Caco-2 (cell line): ENCODE data around the gene PACSIN2. TPM values are rescaled to one million over a fixed set of nuclear protein-coding genes. Genes with fewer than 3 reads are reported as not detected.
A peak's percentile ranks its signal among the peaks of the same experiment; 100 is the strongest.

Experiments
- BruUV-seq: library from RNA; stranded (reverse); fragments of 400-500 nt; replicated peaks from 2 replicates; lab custom pipeline; 2021; lab: Mats Ljungman, UMichigan
- CTCF ChIA-PET: fragments of 300-600 bp; sonication (Branson Sonifier 250); formaldehyde crosslinking; loops from one replicate; lab custom pipeline; 2022; ENCODE audit warnings: antibody characterized with exemption; lab: Charles Lee
- POLR2A ChIA-PET: fragments of 300-600 bp; sonication (Branson Sonifier 250); formaldehyde crosslinking; loops from one replicate; lab custom pipeline; 2022; ENCODE audit warnings: antibody characterized with exemption; lab: Charles Lee
- DNase-seq, 2 experiments: peaks; one replicate each; pipeline versions ENCODE4 v3.0.0 to v3.0.0-alpha.2; 2020 to 2022
- H3K27me3 ChIP-seq: replicated peaks from 2 replicates; pipeline ENCODE4 v1.6.0; 2011; ENCODE audit warnings: low read length; ENCODE audit not compliant: control insufficient read depth, insufficient read depth
- H3K36me3 ChIP-seq: 2 replicates; pipeline ENCODE4 v1.5.1; 2011; ENCODE audit warnings: low read length; ENCODE audit not compliant: control insufficient read depth, insufficient read depth
- H3K4me1 ChIP-seq: fragments of 250-450 bp; sonication (Bioruptor Pico); 2 replicates; pipeline ENCODE4 v1.5.1; 2020; ENCODE audit warnings: mild to moderate bottlenecking
- H3K4me3 ChIP-seq: 2 replicates; pipeline ENCODE4 v1.5.1; 2011; ENCODE audit warnings: low read depth, mild to moderate bottlenecking, control low read depth, low read length
- H3K9me3 ChIP-seq: fragments of 250-450 bp; sonication (Bioruptor Pico); 2 replicates; pipeline ENCODE4 v1.5.1; 2020; ENCODE audit warnings: mild to moderate bottlenecking, moderate library complexity
- H3K27ac Mint-ChIP-seq: one replicate; pipeline ENCODE4 v1.8.0; 2022; ENCODE audit warnings: mixed read lengths; ENCODE audit not compliant: unreplicated experiment
- H3K27me3 Mint-ChIP-seq: one replicate; pipeline ENCODE4 v1.8.0; 2022; ENCODE audit warnings: mixed read lengths; ENCODE audit not compliant: insufficient read depth, unreplicated experiment
- H3K36me3 Mint-ChIP-seq: one replicate; pipeline ENCODE4 v1.8.0; 2022; ENCODE audit warnings: mild to moderate bottlenecking, mixed read lengths; ENCODE audit not compliant: insufficient read depth, unreplicated experiment
- H3K4me1 Mint-ChIP-seq: one replicate; pipeline ENCODE4 v1.8.0; 2022; ENCODE audit warnings: low read depth, mixed read lengths; ENCODE audit not compliant: unreplicated experiment
- H3K4me3 Mint-ChIP-seq: one replicate; pipeline ENCODE4 v1.8.0; 2022; ENCODE audit warnings: mild to moderate bottlenecking, moderate library complexity, mixed read lengths; ENCODE audit not compliant: unreplicated experiment
- H3K9me3 Mint-ChIP-seq: one replicate; pipeline ENCODE4 v1.8.0; 2022; ENCODE audit warnings: mixed read lengths; ENCODE audit not compliant: unreplicated experiment
- CTCF ChIP-seq, 2 experiments: fragments of 200-600 bp in 1 of 2; IDR thresholded peaks; 1 replicate in 1 of 2; 2 replicates in 1 of 2; pipeline versions ENCODE4 v1.5.1 to v1.8.0; 2011 to 2022; ENCODE audit warnings: antibody characterized with exemption in 1 of 2, control low read depth in 1 of 2, inconsistent platforms in 1 of 2, low read depth in 1 of 2, low read length in 1 of 2, mild to moderate bottlenecking in 1 of 2, moderate library complexity in 1 of 2; ENCODE audit not compliant: insufficient read depth in 1 of 2, severe bottlenecking in 1 of 2, unreplicated experiment in 1 of 2
- intact Hi-C: fragments of 100-400 bp; cut with micrococcal nuclease; formaldehyde crosslinking; loops from one replicate; pipeline ENCODE4 v1.10.0; 2022; ENCODE audit not compliant: unreplicated experiment
- total RNA-seq: library from RNA; stranded (reverse); gene quantifications from 2 replicates; pipeline ENCODE4 v1.2.3, GENCODE V29; 2022

Gene PACSIN2
- total RNA-seq, 1 experiment from 2014 or later = 122 TPM

- Mint-ChIP-seq H3K4me1 (peaks cover 29% of the 10 kb centered on the region), H3K4me3 (no peak overlapping the region), H3K27me3 (no peaks in the 10 kb centered on the region), H3K9me3 (no peaks in the 10 kb centered on the region), H3K36me3 (peaks cover 79% of the 10 kb centered on the region), H3K27ac (no peak overlapping the region)
- H3K36me3 ChIP-seq = no peaks in the 10 kb centered on the region
- TF ChIP-seq CTCF (IDR thresholded peaks at IDR 0.05; ENCODE audit: insufficient read depth in 1 of 2, low read depth in 1 of 2, low read length in 1 of 2, severe bottlenecking in 1 of 2, unreplicated experiment in 1 of 2) = no peak
- intact Hi-C loops = no loop called here
- no peaks in the 10 kb centered on the region for H3K27me3 ChIP-seq
- BruUV-seq = no TSS peak
- H3K4me1 ChIP-seq = peaks cover 19% of the 10 kb centered on the region
- DNase-seq = no peak
- H3K9me3 ChIP-seq = no peaks in the 10 kb centered on the region
- H3K4me3 ChIP-seq = no peak overlapping the region
- ChIA-PET POLR2A (no interaction called here), CTCF (no interaction called here)
Measured at GRCh38 chr22:42966497-42966896, 48.5 kb downstream of the PACSIN2 start.

GRCh38 chr22:42964994-42965699, 49.8 kb downstream of the PACSIN2 start:
- BruUV-seq = no TSS peak
- intact Hi-C loops = no loop called here

GRCh38 chr22:42963231-42963595, 51.7 kb downstream of the PACSIN2 start:
- no peaks in the 10 kb centered on the region for H3K9me3 ChIP-seq
- Mint-ChIP-seq H3K4me1 (peaks cover 55% of the 10 kb centered on the region), H3K36me3 (peaks cover 67% of the 10 kb centered on the region), H3K4me3 (no peak overlapping the region), H3K27ac (peak overlapping the region; percentile 79), H3K27me3 (no peaks in the 10 kb centered on the region), H3K9me3 (no peaks in the 10 kb centered on the region)
- no peak for TF ChIP-seq CTCF (IDR thresholded peaks at IDR 0.05; ENCODE audit: insufficient read depth in 1 of 2, low read depth in 1 of 2, low read length in 1 of 2, severe bottlenecking in 1 of 2, unreplicated experiment in 1 of 2)
- no peaks in the 10 kb centered on the region for H3K36me3 ChIP-seq
- no peak overlapping the region for H3K4me3 ChIP-seq
- ChIA-PET CTCF (interaction anchor here (2.0 kb wide), 1 partner anchor 95 kb away, joined by 7 read pairs; no protein-coding TSS in a partner anchor), POLR2A (no interaction called here)
- DNase-seq = no peak
- BruUV-seq = no TSS peak
- H3K27me3 ChIP-seq = no peaks in the 10 kb centered on the region
- peaks cover 44% of the 10 kb centered on the region for H3K4me1 ChIP-seq
- intact Hi-C loops = no loop called here

More at GRCh38 chr22:42964994-42965699, 49.8 kb downstream of the PACSIN2 start:
- Mint-ChIP-seq H3K9me3 (no peaks in the 10 kb centered on the region), H3K4me3 (no peak overlapping the region), H3K36me3 (peaks cover 70% of the 10 kb centered on the region), H3K27me3 (no peaks in the 10 kb centered on the region), H3K27ac (peak overlapping the region; percentile 12), H3K4me1 (peaks cover 35% of the 10 kb centered on the region)
- ChIA-PET POLR2A (no interaction called here), CTCF (no interaction called here)
- H3K36me3 ChIP-seq = no peaks in the 10 kb centered on the region
- no peak for DNase-seq
- peaks cover 32% of the 10 kb centered on the region for H3K4me1 ChIP-seq
- TF ChIP-seq CTCF (IDR thresholded peaks at IDR 0.05; ENCODE audit: insufficient read depth in 1 of 2, low read depth in 1 of 2, low read length in 1 of 2, severe bottlenecking in 1 of 2, unreplicated experiment in 1 of 2) = no peak
- no peak overlapping the region for H3K4me3 ChIP-seq
- no peaks in the 10 kb centered on the region for H3K27me3 ChIP-seq
- no peaks in the 10 kb centered on the region for H3K9me3 ChIP-seq
